ENCODE data around the gene DNAJC5. TPM values are rescaled to one million over a fixed set of nuclear protein-coding genes. Genes with fewer than 3 reads are reported as not detected.
"Not testable (repeated sequence)": the region's sequence is repeated elsewhere in the genome, so short reads cannot be mapped to it uniquely, and the experiment has no call there.

Gene DNAJC5
- total RNA-seq, 2 experiments from 2014 or later = 30.1 to 34.3 TPM

DNA sequence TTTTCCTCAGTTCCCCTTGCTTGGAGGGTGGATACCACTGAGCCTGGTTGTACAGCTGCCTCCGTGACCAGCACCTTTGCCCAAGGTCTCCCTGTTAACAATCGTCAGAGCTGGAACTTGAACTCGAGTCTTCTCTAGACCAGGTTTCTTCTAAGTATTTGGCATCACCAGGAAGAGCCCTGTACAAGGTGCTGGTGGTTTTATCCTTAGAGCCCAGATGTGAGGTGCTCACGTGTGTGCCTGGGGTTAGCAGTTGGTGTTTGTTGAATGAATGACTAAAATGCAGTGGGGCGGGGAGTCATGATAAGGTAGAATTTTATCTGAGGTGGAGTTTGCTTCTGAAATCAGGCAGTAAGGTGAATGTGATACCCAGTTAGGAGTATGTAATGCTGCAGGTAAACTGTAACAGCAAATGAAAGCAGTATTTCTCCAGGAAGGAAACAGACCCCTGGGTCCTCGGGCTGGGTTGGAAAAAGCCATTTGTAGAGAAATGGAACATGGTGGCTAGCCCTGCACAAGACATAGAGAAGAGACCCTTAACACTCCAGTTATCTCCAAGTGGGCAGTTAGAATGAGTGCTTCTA is 3.1 kb downstream of the DNAJC5 start:
- H3K27me3 Mint-ChIP-seq = no peaks in the 10 kb centered on the region
- no peak overlapping the region for H3K4me3 Mint-ChIP-seq
- H3K4me1 Mint-ChIP-seq = peaks cover 69% of the 10 kb centered on the region
- ATAC-seq = no peak
- intact Hi-C loops (cut with DNase I, micrococcal nuclease) = loop anchor here in 1 of 2 experiments (5.0 kb wide), 1 partner anchor 74 kb away; no protein-coding TSS in a partner anchor
- ChIA-PET POLR2A (no interaction called here), CTCF (no interaction called here)
- DNase-seq = no peak
- no peaks in the 10 kb centered on the region for H3K9me3 Mint-ChIP-seq (ENCODE audit: low read depth)
- H3K36me3 Mint-ChIP-seq (ENCODE audit: low read depth) = peaks cover 35% of the 10 kb centered on the region
- peak overlapping the region; percentile 66 for H3K27ac Mint-ChIP-seq

GRCh38 chr20:63898882-63899558 is 4.1 kb downstream of the DNAJC5 start:
- Mint-ChIP-seq H3K27me3 (no peaks in the 10 kb centered on the region), H3K9me3 (ENCODE audit: low read depth) (no peaks in the 10 kb centered on the region), H3K4me1 (peaks cover 75% of the 10 kb centered on the region), H3K4me3 (no peak overlapping the region), H3K36me3 (ENCODE audit: low read depth) (peaks cover 35% of the 10 kb centered on the region), H3K27ac (peak overlapping the region; percentile 47)
- intact Hi-C loops (cut with DNase I, micrococcal nuclease) = loop anchor here in 1 of 2 experiments (5.0 kb wide), 1 partner anchor 73 kb away; no protein-coding TSS in a partner anchor
- ChIA-PET CTCF (interaction anchor here (1.5 kb wide), 1 partner anchor 33 kb away, joined by 4 read pairs; no protein-coding TSS in a partner anchor), POLR2A (no interaction called here)
- DNase-seq = peak; percentile 41
- ATAC-seq = no peak

DNA sequence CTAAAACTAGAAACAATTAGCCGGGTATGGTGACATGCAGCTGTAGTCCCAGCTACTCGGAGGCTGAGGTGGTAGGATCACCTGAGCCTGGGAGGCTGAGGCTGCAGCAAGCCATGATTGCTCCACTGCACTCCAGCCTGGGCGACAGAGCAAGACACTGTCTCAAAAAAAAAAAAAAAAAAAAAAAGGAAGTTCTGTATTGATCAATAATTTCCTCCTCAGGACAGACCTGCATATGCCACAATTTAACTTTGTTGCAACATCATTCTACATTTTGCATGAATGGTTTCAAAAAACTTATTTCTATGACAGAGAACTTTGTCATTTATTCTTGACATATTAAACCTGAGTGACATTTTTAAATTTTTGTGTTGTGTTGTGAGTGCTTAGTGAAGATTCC is 5.5 kb downstream of the DNAJC5 start:
- Mint-ChIP-seq H3K27me3 (no peaks in the 10 kb centered on the region), H3K36me3 (ENCODE audit: low read depth) (peaks cover 35% of the 10 kb centered on the region), H3K4me3 (no peak overlapping the region), H3K4me1 (peaks cover 75% of the 10 kb centered on the region), H3K27ac (no peak overlapping the region), H3K9me3 (ENCODE audit: low read depth) (no peaks in the 10 kb centered on the region)
- DNase-seq (no peak), ATAC-seq (no peak)
- ChIA-PET CTCF (interaction anchor here (1.5 to 1.8 kb wide), 2 partner anchors 32 to 34 kb away, joined by 4 to 5 read pairs; no protein-coding TSS in a partner anchor), POLR2A (no interaction called here)
- intact Hi-C loops (cut with DNase I, micrococcal nuclease) = loop anchor here (5.0 to 10.0 kb wide), 2 partner anchors 37 to 224 kb away; no protein-coding TSS in a partner anchor

DNA sequence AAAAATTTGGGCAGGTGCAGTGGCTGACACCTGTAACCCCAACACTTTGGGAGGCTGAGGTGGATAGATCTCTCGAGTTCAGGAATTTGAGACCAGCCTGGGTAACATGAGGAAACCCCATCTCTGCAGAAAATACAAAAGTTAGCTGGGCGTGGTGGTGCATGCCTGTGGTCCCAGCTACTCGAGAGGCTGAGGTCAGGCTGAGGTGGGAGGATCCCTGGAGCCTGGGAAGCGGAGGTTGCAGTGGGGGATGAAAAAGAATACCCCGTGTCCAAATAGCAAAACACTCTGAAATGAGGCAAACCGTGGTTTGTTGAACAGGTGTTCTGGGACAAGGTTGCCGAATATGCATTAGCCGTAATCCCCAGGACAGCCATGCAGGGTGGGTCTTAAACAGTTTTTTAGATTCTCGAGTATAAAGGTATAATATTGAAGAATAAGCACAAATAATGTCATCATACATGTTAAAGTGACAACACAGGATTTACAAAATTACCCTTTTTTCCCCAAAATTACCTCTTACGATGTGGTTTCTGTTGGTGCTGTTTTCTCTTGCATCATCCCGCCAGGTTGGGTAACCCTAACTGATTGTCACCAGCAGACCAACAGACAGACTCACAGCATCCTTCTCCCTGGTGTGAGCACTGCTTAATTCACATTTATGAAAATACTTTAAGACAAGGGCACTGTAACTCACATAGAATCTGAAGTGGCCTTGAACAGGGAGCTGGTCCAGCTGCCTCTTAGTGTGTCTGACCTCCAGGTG is 9.1 kb downstream of the DNAJC5 start:
- POLR2A ChIA-PET = interaction anchor here (0.6 kb wide), 1 partner anchor 25 kb away, joined by 7 read pairs; no protein-coding TSS in a partner anchor
- Mint-ChIP-seq H3K4me1 (peaks cover 53% of the 10 kb centered on the region), H3K9me3 (ENCODE audit: low read depth) (no peaks in the 10 kb centered on the region), H3K4me3 (no peak overlapping the region), H3K27me3 (no peaks in the 10 kb centered on the region), H3K36me3 (ENCODE audit: low read depth) (peaks cover 10% of the 10 kb centered on the region), H3K27ac (no peak overlapping the region)
- intact Hi-C loops (cut with DNase I, micrococcal nuclease) = loop anchor here (5.0 to 10.0 kb wide), 2 partner anchors 33 to 221 kb away; no protein-coding TSS in a partner anchor
- ATAC-seq (no peak), DNase-seq (no peak)
- CTCF ChIA-PET = interaction anchor here (0.5 kb wide), 1 partner anchor 26 kb away, joined by 3 read pairs; no protein-coding TSS in a partner anchor

DNA sequence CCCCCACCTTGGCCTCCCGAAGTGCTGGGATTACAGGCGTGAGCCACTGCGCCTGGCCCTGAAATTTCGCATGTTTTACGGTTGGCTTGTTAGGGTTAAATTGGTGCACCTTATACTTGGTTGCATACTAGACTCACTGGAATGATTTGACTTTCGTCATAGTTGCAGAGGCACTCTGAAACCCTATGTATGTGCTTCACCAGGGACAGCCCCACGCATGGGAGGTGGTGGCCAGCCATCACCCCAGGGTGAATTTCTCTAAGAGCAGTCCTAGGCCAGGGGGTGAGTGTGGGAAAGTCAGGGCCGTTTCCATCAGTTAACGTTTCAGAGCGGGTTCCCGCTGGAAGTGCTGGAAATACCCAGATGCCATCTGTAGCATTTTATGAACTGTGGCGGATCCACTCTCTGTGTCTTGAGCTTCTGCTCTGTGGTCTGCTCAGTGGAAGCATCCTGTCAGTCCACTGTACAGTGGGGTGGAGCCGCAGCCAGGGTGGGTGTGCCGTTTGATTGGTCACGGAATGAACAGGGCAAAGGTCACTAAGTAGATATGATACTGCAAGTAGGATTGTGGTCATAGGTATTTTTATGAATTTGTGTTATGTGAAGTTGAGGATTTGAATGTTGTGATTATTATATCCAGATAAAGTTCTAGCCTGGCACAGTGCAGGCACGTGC is 13.2 kb downstream of the DNAJC5 start:
- Mint-ChIP-seq H3K4me1 (peaks cover 41% of the 10 kb centered on the region), H3K36me3 (ENCODE audit: low read depth) (peaks cover 6% of the 10 kb centered on the region), H3K9me3 (ENCODE audit: low read depth) (no peaks in the 10 kb centered on the region), H3K27me3 (no peaks in the 10 kb centered on the region), H3K4me3 (no peak overlapping the region), H3K27ac (no peak overlapping the region)
- DNase-seq = no peak
- intact Hi-C loops (cut with DNase I, micrococcal nuclease) = loop anchor here (2.0 to 10.0 kb wide), 2 partner anchors 67 to 217 kb away; no protein-coding TSS in a partner anchor
- no peak for ATAC-seq
- ChIA-PET CTCF (interaction anchor here (1.1 to 1.8 kb wide), 3 partner anchors 13 to 197 kb away, joined by 3 to 6 read pairs (median 4); partner anchors contain the start of gene DNAJC5), POLR2A (no interaction called here)

DNA sequence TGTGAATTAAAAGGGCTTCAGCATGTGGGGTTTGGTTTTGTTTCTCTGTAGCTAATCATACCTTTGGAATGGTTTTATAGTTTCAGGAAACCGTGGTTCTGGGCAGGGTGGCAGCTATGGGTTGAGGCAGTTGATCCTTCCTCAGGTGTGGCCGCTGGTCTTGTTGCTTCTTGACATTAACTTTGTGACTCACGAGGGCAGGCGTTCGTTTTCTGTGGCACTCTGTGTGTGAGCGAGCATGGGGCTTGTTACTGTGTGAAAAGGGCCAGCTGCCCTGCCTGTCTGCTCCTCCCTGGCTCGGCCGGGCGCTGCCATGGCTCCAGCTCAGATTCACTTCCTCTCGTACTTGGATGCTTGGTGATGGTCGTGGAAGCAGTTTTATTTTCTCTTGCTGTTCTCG is 16.2 kb downstream of the DNAJC5 start:
- DNase-seq = no peak
- CTCF ChIA-PET = interaction anchor here (0.6 to 2.9 kb wide), 4 partner anchors 15 to 71 kb away, joined by 3 to 10 read pairs (median 5); partner anchors contain the start of gene TPD52L2
- peaks cover 20% of the 10 kb centered on the region for H3K36me3 Mint-ChIP-seq (ENCODE audit: low read depth)
- no peaks in the 10 kb centered on the region for H3K27me3 Mint-ChIP-seq
- H3K4me3 Mint-ChIP-seq = no peak overlapping the region
- POLR2A ChIA-PET = no interaction called here
- ATAC-seq = no peak
- intact Hi-C loops (cut with DNase I, micrococcal nuclease) = no loop called here
- H3K9me3 Mint-ChIP-seq (ENCODE audit: low read depth) = no peaks in the 10 kb centered on the region
- H3K4me1 Mint-ChIP-seq = peaks cover 31% of the 10 kb centered on the region
- H3K27ac Mint-ChIP-seq = no peak overlapping the region

GRCh38 chr20:63913768-63914167 is 18.8 kb downstream of the DNAJC5 start:
- no peak for DNase-seq
- H3K36me3 Mint-ChIP-seq (ENCODE audit: low read depth) = peaks cover 31% of the 10 kb centered on the region
- ChIA-PET POLR2A (interaction anchor here (0.6 kb wide), 1 partner anchor 131 kb away, joined by 3 read pairs; no protein-coding TSS in a partner anchor), CTCF (no interaction called here)
- H3K27ac Mint-ChIP-seq = no peak overlapping the region
- peaks cover 34% of the 10 kb centered on the region for H3K4me1 Mint-ChIP-seq
- H3K9me3 Mint-ChIP-seq (ENCODE audit: low read depth) = no peaks in the 10 kb centered on the region
- intact Hi-C loops (cut with DNase I, micrococcal nuclease) = no loop called here
- no peak overlapping the region for H3K4me3 Mint-ChIP-seq
- ATAC-seq = no peak
- no peaks in the 10 kb centered on the region for H3K27me3 Mint-ChIP-seq

DNA sequence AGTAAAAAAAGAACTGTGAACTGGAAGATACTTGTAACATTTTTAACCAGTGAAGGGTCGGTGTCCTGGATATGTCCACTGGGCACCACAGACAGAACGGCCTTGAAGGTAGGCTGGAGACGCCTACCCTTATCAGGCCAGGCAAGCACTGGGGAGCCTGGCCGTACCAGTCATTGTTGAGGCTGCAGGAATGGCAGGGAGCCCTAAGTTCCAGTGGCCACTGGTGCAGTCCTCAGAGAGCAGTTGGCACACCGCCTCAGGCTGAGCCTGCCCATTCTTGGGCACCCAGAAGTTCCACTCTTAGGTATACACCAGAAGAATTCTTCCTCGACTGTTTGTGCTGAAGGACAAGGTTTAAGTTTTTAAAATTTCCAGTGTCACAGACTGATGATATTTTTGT is 20.5 kb downstream of the DNAJC5 start:
- Mint-ChIP-seq H3K9me3 (ENCODE audit: low read depth) (no peaks in the 10 kb centered on the region), H3K36me3 (ENCODE audit: low read depth) (peaks cover 27% of the 10 kb centered on the region), H3K27me3 (no peaks in the 10 kb centered on the region), H3K27ac (no peak overlapping the region), H3K4me1 (peaks cover 25% of the 10 kb centered on the region), H3K4me3 (no peak overlapping the region)
- no peak for DNase-seq
- CTCF ChIA-PET = no interaction called here
- POLR2A ChIA-PET = no interaction called here
- intact Hi-C loops (cut with DNase I, micrococcal nuclease) = no loop called here
- ATAC-seq = no peak

GRCh38 chr20:63916371-63916939 is 21.5 kb downstream of the DNAJC5 start:
- H3K4me3 Mint-ChIP-seq; intact Hi-C loops (cut with DNase I, micrococcal nuclease); POLR2A ChIA-PET; CTCF ChIA-PET; ATAC-seq; H3K27me3 Mint-ChIP-seq; H3K9me3 Mint-ChIP-seq (ENCODE audit: low read depth); DNase-seq; H3K27ac Mint-ChIP-seq: not testable (repeated sequence)
- Mint-ChIP-seq H3K36me3 (ENCODE audit: low read depth) (peaks cover 27% of the 10 kb centered on the region), H3K4me1 (peaks cover 16% of the 10 kb centered on the region)

DNA sequence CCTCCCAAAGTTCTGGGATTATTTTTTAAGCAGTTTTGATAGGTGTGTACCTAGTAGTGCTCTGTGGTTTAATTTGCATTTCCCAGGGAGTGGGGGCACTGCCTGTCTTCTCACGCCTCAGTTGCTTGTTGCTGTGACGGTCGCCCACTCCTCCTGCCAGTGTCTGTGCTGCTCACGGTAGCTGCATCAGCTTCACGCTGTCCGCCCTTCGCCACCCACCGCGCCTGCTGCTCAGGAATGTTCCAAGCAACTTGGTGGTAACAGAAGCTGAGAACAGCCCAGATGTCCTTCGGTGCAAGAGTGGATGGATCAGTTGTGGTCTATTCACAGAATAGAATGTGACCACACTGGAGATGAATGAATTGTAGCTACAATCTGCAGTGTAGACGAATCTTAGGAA is 22.9 kb downstream of the DNAJC5 start:
- no peak for ATAC-seq
- peaks cover 27% of the 10 kb centered on the region for H3K36me3 Mint-ChIP-seq (ENCODE audit: low read depth)

More for the DNA sequence above, 22.9 kb downstream of the DNAJC5 start:
- no peaks in the 10 kb centered on the region for H3K27me3 Mint-ChIP-seq
- H3K27ac Mint-ChIP-seq = peak overlapping the region; percentile 19
- intact Hi-C loops (cut with DNase I, micrococcal nuclease) = no loop called here
- H3K4me1 Mint-ChIP-seq = peaks cover 14% of the 10 kb centered on the region
- CTCF ChIA-PET = interaction anchor here (0.7 to 1.5 kb wide), 5 partner anchors 15 to 220 kb away, joined by 3 to 6 read pairs (median 4); partner anchors contain the start of gene DNAJC5
- no peaks in the 10 kb centered on the region for H3K9me3 Mint-ChIP-seq (ENCODE audit: low read depth)
- POLR2A ChIA-PET = no interaction called here
- DNase-seq = no peak
- no peak overlapping the region for H3K4me3 Mint-ChIP-seq

All from activated CD4-positive, alpha-beta T cell treated with anti-CD3 and anti-CD28 coated beads for 36 hours (primary cell).